ENCODE data around the gene ZMYM3. TPM values are rescaled to one million over a fixed set of nuclear protein-coding genes. Genes with fewer than 3 reads are reported as not detected.
"Not testable (repeated sequence)": the region's sequence is repeated elsewhere in the genome, so short reads cannot be mapped to it uniquely, and the experiment has no call there.

Gene ZMYM3
- total RNA-seq: 31.9 to 35.2 TPM (median 32.1 TPM) in 3 replicates
- long read RNA-seq, full-length matches to known transcripts: 2 of 13 reads
- long read RNA-seq, partial matches to known transcripts: 9 of 13 reads
- long read RNA-seq, other reads (novel, unspliced or antisense): 2 of 13 reads

GRCh38 chrX:71254092-71254963, at the start of gene ZMYM3:
Gene ZMYM3 (minus strand): TSS chrX:71254140. CDS start chrX:71253255, 885 bp downstream.
- Mint-ChIP-seq H3K4me1 (ENCODE audit: low read depth) (peaks cover 19% of the 10 kb centered on the region), H3K27me3 (ENCODE audit: low read depth) (no peaks in the 10 kb centered on the region), H3K36me3 (ENCODE audit: low read depth) (peaks cover 6% of the 10 kb centered on the region), H3K4me3 (ENCODE audit: unreplicated experiment) (peak within 1 kb of the TSS; percentile 90), H3K9me3 (ENCODE audit: low read depth) (no peaks in the 10 kb centered on the region), H3K27ac (ENCODE audit: unreplicated experiment) (peak within 1 kb of the TSS; percentile 60)
- TF ChIP-seq CTCF (IDR thresholded peaks at IDR 0.05): no peak
- peak; percentile 96 for DNase-seq (ENCODE audit: low spot score)

- TF ChIP-seq CTCF (IDR thresholded peaks at IDR 0.05): no peak
- DNase-seq (ENCODE audit: low spot score): no peak
Observed at GRCh38 chrX:71302461-71303213, 48.7 kb upstream of the ZMYM3 start.

GRCh38 chrX:71301195-71301924, 47.4 kb upstream of the ZMYM3 start, which contains the start of gene ITGB1BP2:
Gene ITGB1BP2 (plus strand): TSS chrX:71301750. CDS start chrX:71301807, 57 bp downstream.
- no peak for TF ChIP-seq CTCF (IDR thresholded peaks at IDR 0.05)
- Mint-ChIP-seq H3K4me1 (ENCODE audit: low read depth) (peaks cover 16% of the 10 kb centered on the region), H3K27ac (ENCODE audit: unreplicated experiment) (peak within 1 kb of the TSS; percentile 74), H3K27me3 (ENCODE audit: low read depth) (no peaks in the 10 kb centered on the region), H3K9me3 (ENCODE audit: low read depth) (peaks cover 3% of the 10 kb centered on the region), H3K4me3 (ENCODE audit: unreplicated experiment) (peak within 1 kb of the TSS; percentile 47), H3K36me3 (ENCODE audit: low read depth) (peaks cover 40% of the 10 kb centered on the region)
- no peak for DNase-seq (ENCODE audit: low spot score)

More at GRCh38 chrX:71302461-71303213, 48.7 kb upstream of the ZMYM3 start:
- H3K27me3 Mint-ChIP-seq (ENCODE audit: low read depth): no peaks in the 10 kb centered on the region
- peaks cover 16% of the 10 kb centered on the region for H3K4me1 Mint-ChIP-seq (ENCODE audit: low read depth)
- no peak overlapping the region for H3K4me3 Mint-ChIP-seq (ENCODE audit: unreplicated experiment)
- H3K27ac Mint-ChIP-seq (ENCODE audit: unreplicated experiment): no peak overlapping the region
- H3K36me3 Mint-ChIP-seq (ENCODE audit: low read depth): peaks cover 32% of the 10 kb centered on the region
- peaks cover under 1% of the 10 kb centered on the region for H3K9me3 Mint-ChIP-seq (ENCODE audit: low read depth)

GRCh38 chrX:71300495-71300894, 46.6 kb upstream of the ZMYM3 start:
- Mint-ChIP-seq H3K4me1 (ENCODE audit: low read depth) (peaks cover 16% of the 10 kb centered on the region), H3K27ac (ENCODE audit: unreplicated experiment) (peak overlapping the region; percentile 45), H3K36me3 (ENCODE audit: low read depth) (peaks cover 43% of the 10 kb centered on the region)
- not testable (repeated sequence) for DNase-seq (ENCODE audit: low spot score); H3K4me3 Mint-ChIP-seq (ENCODE audit: unreplicated experiment); H3K9me3 Mint-ChIP-seq (ENCODE audit: low read depth); H3K27me3 Mint-ChIP-seq (ENCODE audit: low read depth)

- peak overlapping the region; percentile 3 for H3K27ac Mint-ChIP-seq (ENCODE audit: unreplicated experiment)
- not testable (repeated sequence) for DNase-seq (ENCODE audit: low spot score); H3K9me3 Mint-ChIP-seq (ENCODE audit: low read depth); H3K4me3 Mint-ChIP-seq (ENCODE audit: unreplicated experiment); H3K27me3 Mint-ChIP-seq (ENCODE audit: low read depth)
- peaks cover 43% of the 10 kb centered on the region for H3K36me3 Mint-ChIP-seq (ENCODE audit: low read depth)
- H3K4me1 Mint-ChIP-seq (ENCODE audit: low read depth): peaks cover 16% of the 10 kb centered on the region
Observed at GRCh38 chrX:71300064-71300463, 46.1 kb upstream of the ZMYM3 start.
